HepG2 (cell line): ENCODE results near the gene HDHD3. TPM values are rescaled to one million over a fixed set of nuclear protein-coding genes. Genes with fewer than 3 reads are reported as not detected.

Experiments used
- ATAC-seq: fragments of 200-7000 bp; cut with Tn5 transposase; 3 replicates; pipeline ENCODE4 v1.9.1; 2020; ENCODE audit warnings: mild to moderate bottlenecking, moderate library complexity
- BruUV-seq: library from RNA; stranded (reverse); fragments of 400-500 nt; replicated peaks from 2 replicates; lab custom pipeline; 2021; lab: Mats Ljungman, UMichigan
- CTCF ChIA-PET: fragments of 300-600 bp; formaldehyde crosslinking; extraction: SDS; loops from one replicate; lab custom pipeline; 2021; ENCODE audit warnings: low total read pairs, inconsistent platforms, low intra/inter-chr PET ratio; lab: Yijun Ruan, JAX
- POLR2A ChIA-PET: fragments of 350-600 bp; sonication (Branson Sonifier 250); formaldehyde crosslinking; loops from one replicate; lab custom pipeline; 2020; ENCODE audit warnings: antibody characterized with exemption, inconsistent platforms; lab: Yijun Ruan, JAX
- DNase-seq: peaks from one replicate; pipeline ENCODE4 v3.0.0-alpha.2; 2015; ENCODE audit warnings: low spot score
- FAIRE-seq: peaks from 3 replicates; lab custom pipeline; 2011; peaks lifted over from hg19 to GRCh38; lab: Jason Lieb, UNC
- H2AFZ ChIP-seq: one replicate; pipeline ENCODE4 v1.6.1; 2011; ENCODE audit warnings: low read length, inconsistent platforms
- H3K27ac ChIP-seq: fragments of 300-600 bp; 3 replicates; pipeline ENCODE4 v1.8.0; 2011; ENCODE audit warnings: mixed run types, mild to moderate bottlenecking, mixed read lengths, low read length, inconsistent platforms; ENCODE audit not compliant: insufficient read depth; ENCODE audit errors: extremely low read length
- H3K27me3 ChIP-seq, 2 experiments: fragments of 200-600 bp in 1 of 2; 2 replicates in 1 of 2; 3 replicates in 1 of 2; pipeline versions ENCODE4 v1.6.0 to v1.8.0; 2011; ENCODE audit warnings: low read length in 2 of 2, mild to moderate bottlenecking in 2 of 2, moderate library complexity in 2 of 2, inconsistent platforms in 1 of 2; ENCODE audit not compliant: insufficient read depth in 2 of 2, control insufficient read depth in 1 of 2
- H3K36me3 ChIP-seq, 2 experiments: fragments of 200-600 bp in 1 of 2; replicated peaks in 1 of 2; 2 replicates in 1 of 2; 3 replicates in 1 of 2; pipeline versions ENCODE4 v1.5.1 to v1.8.0; 2011; ENCODE audit warnings: low read length in 2 of 2, inconsistent platforms in 1 of 2; ENCODE audit not compliant: insufficient read depth in 2 of 2, control insufficient read depth in 1 of 2
- H3K4me1 ChIP-seq: 2 replicates; pipeline ENCODE4 v1.5.1; 2012; ENCODE audit warnings: low read length, inconsistent platforms; ENCODE audit not compliant: insufficient read depth
- H3K4me2 ChIP-seq: 2 replicates; pipeline ENCODE4 v1.6.0; 2011; ENCODE audit warnings: low read depth, low read length, inconsistent platforms
- H3K4me3 ChIP-seq, 3 experiments: fragments of 200-600 bp in 1 of 3; sonication (generic), shearing (Covaris generic) in 1 of 3; replicated peaks in 1 of 3; 2 replicates each; pipeline ENCODE4 v1.5.1; 2011 to 2016; ENCODE audit warnings: low read length in 3 of 3, inconsistent platforms in 2 of 3, low read depth in 2 of 3, mild to moderate bottlenecking in 2 of 3, control low read depth in 1 of 3, mixed read lengths in 1 of 3; ENCODE audit not compliant: insufficient read depth in 1 of 3
- H3K79me2 ChIP-seq: one replicate; pipeline ENCODE4 v1.6.1; 2011; ENCODE audit warnings: low read length, inconsistent platforms; ENCODE audit not compliant: insufficient read depth
- H3K9ac ChIP-seq: 2 replicates; pipeline ENCODE4 v1.6.0; 2011; ENCODE audit warnings: mild to moderate bottlenecking, low read depth, low read length, inconsistent platforms; ENCODE audit not compliant: insufficient read depth
- H3K9me3 ChIP-seq: 2 replicates; pipeline ENCODE4 v1.5.1; 2012; ENCODE audit warnings: mild to moderate bottlenecking, low read length
- H4K20me1 ChIP-seq: 2 replicates; pipeline ENCODE4 v1.6.0; 2011; ENCODE audit warnings: inconsistent platforms, mild to moderate bottlenecking, low read length, moderate library complexity; ENCODE audit not compliant: insufficient read depth
- CENPT ChIP-seq: sonication (generic); formaldehyde crosslinking; IDR thresholded peaks from 2 replicates; pipeline ENCODE4 v1.8.0; 2022; ENCODE audit warnings: low read depth, mild to moderate bottlenecking, moderate library complexity, missing genetic modification reagents
- FOSL1 ChIP-seq: sonication (generic); formaldehyde crosslinking; IDR thresholded peaks from 2 replicates; pipeline ENCODE4 v1.9.0; 2021; ENCODE audit warnings: missing genetic modification reagents, borderline replicate concordance
- IKZF1 ChIP-seq: fragments of 450-650 bp; IDR thresholded peaks from 2 replicates; pipeline ENCODE4 v1.7.1; 2016
- JARID2 ChIP-seq: sonication (generic); formaldehyde crosslinking; IDR thresholded peaks from 2 replicates; pipeline ENCODE4 v1.8.1; 2023; ENCODE audit warnings: missing genetic modification reagents, inconsistent platforms; ENCODE audit not compliant: insufficient replicate concordance
- SIN3B ChIP-seq: fragments of 150-350 bp; IDR thresholded peaks from 2 replicates; pipeline ENCODE4 v1.6.1; 2014; ENCODE audit warnings: low read length
- ZNF17 ChIP-seq: sonication (generic); formaldehyde crosslinking; IDR thresholded peaks from 2 replicates; pipeline ENCODE4 v1.5.0; 2020; ENCODE audit warnings: mild to moderate bottlenecking, missing genetic modification reagents
- ZNF432 ChIP-seq: sonication (generic); formaldehyde crosslinking; IDR thresholded peaks from 2 replicates; pipeline ENCODE4 v1.5.0; 2020; ENCODE audit warnings: missing genetic modification reagents, mild to moderate bottlenecking, borderline replicate concordance
- ZNF501 ChIP-seq: sonication (generic); formaldehyde crosslinking; IDR thresholded peaks from 2 replicates; pipeline ENCODE4 v1.5.1; 2020; ENCODE audit warnings: mild to moderate bottlenecking, moderate library complexity, missing genetic modification reagents
- WGBS: methylation state at CpG from one replicate; pipeline ENCODE4 v1.1.6; 2017; ENCODE audit warnings: low lambda C conversion rate; 5-methylcytosine and 5-hydroxymethylcytosine counted together
- in situ Hi-C: cut with HindIII; loops from 2 replicates; pipeline ENCODE4 v1.10.0; 2017; ENCODE audit warnings: low pct_unique_long_range_greater_than_20kb; ENCODE audit not compliant: extremely low pct_ligation_motif_present
- intact Hi-C: fragments of 100-400 bp; cut with micrococcal nuclease; formaldehyde crosslinking; loops from one replicate; pipeline ENCODE4 v1.10.0; 2022; ENCODE audit not compliant: unreplicated experiment
- polyA plus RNA-seq, 8 experiments: library from polyadenylated mRNA; depleted of rRNA in 3 of 8; stranded (reverse) in 7 of 8; unstranded in 1 of 8; fragments of >200 nt; fragmentation: Illumina TruSeq in 4 of 8; extraction: Trizol in 4 of 8; gene quantifications; 2 replicates each; pipeline versions ENCODE4 v1.2.1 to v1.2.3, GENCODE V29; 2011 to 2016; ENCODE audit warnings: low read depth in 4 of 8, missing spikeins in 1 of 8, mixed read lengths in 1 of 8; ENCODE audit not compliant: insufficient read depth in 1 of 8
- total RNA-seq, 5 experiments: library from RNA; depleted of rRNA; stranded (reverse); fragments of >200 nt; fragmentation: Illumina TruSeq; extraction: Trizol; gene quantifications; 2 replicates each; pipeline ENCODE4 v1.2.3, GENCODE V29; 2016; ENCODE audit warnings: low read depth in 1 of 5
- TF ChIP-seq, protein P1 (sequence below), 2 experiments: fragments of 450-650 bp in 1 of 2; sonication (generic) in 1 of 2; formaldehyde crosslinking in 1 of 2; IDR thresholded peaks; 2 replicates each; pipeline versions ENCODE4 v1.6.1 to v1.8.0; 2016 to 2022; ENCODE audit warnings: antibody characterized with exemption in 1 of 2, mild to moderate bottlenecking in 1 of 2, missing genetic modification reagents in 1 of 2
- TF ChIP-seq, protein P2 (sequence below): sonication (generic); formaldehyde crosslinking; conservative IDR thresholded peaks from 2 replicates; pipeline ENCODE4 v1.4.0; 2020; ENCODE audit warnings: missing genetic modification reagents
- TF ChIP-seq, protein P3 (sequence below): sonication (generic); formaldehyde crosslinking; IDR thresholded peaks from 2 replicates; pipeline ENCODE4 v1.4.0; 2020; ENCODE audit warnings: missing genetic modification reagents

The HDHD3 gene
- total and polyA plus RNA-seq, 2 of the 13 experiments (the other 11 are each of a cell fraction or from before 2014, with no cell fraction given), result 23.1 to 38.5 TPM

- TF ChIP-seq, protein P1, sequence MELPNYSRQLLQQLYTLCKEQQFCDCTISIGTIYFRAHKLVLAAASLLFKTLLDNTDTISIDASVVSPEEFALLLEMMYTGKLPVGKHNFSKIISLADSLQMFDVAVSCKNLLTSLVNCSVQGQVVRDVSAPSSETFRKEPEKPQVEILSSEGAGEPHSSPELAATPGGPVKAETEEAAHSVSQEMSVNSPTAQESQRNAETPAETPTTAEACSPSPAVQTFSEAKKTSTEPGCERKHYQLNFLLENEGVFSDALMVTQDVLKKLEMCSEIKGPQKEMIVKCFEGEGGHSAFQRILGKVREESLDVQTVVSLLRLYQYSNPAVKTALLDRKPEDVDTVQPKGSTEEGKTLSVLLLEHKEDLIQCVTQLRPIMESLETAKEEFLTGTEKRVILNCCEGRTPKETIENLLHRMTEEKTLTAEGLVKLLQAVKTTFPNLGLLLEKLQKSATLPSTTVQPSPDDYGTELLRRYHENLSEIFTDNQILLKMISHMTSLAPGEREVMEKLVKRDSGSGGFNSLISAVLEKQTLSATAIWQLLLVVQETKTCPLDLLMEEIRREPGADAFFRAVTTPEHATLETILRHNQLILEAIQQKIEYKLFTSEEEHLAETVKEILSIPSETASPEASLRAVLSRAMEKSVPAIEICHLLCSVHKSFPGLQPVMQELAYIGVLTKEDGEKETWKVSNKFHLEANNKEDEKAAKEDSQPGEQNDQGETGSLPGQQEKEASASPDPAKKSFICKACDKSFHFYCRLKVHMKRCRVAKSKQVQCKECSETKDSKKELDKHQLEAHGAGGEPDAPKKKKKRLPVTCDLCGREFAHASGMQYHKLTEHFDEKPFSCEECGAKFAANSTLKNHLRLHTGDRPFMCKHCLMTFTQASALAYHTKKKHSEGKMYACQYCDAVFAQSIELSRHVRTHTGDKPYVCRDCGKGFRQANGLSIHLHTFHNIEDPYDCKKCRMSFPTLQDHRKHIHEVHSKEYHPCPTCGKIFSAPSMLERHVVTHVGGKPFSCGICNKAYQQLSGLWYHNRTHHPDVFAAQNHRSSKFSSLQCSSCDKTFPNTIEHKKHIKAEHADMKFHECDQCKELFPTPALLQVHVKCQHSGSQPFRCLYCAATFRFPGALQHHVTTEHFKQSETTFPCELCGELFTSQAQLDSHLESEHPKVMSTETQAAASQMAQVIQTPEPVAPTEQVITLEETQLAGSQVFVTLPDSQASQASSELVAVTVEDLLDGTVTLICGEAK (IDR thresholded peaks at IDR 0.05), result no peak
- TF ChIP-seq, protein P1 (CRISPR knock-in tag; IDR thresholded peaks at IDR 0.05), result 0 out of 2 replicates have a peak, but pooled peaks have one; percentile 17
- no peak for TF ChIP-seq ZNF432 (CRISPR knock-in tag)
These were observed 3.5 kb downstream of the HDHD3 start (continued) for GRCh38 chr9:113373256-113373655.

GRCh38 chr9:113372059-113372458 is 4.7 kb downstream of the HDHD3 start:
- ChIA-PET POLR2A (interaction anchor here (1.4 kb wide), 1 partner anchor 11 kb away, joined by 3 read pairs; no protein-coding TSS in a partner anchor), CTCF (no interaction called here)
- no peak overlapping the region for H3K9ac ChIP-seq
- no peak overlapping the region for H2AFZ ChIP-seq
- peaks cover 16% of the 10 kb centered on the region for H4K20me1 ChIP-seq
- in situ Hi-C loops (no loop called here), intact Hi-C loops (no loop called here)
- 97% methylated on average over 5 of the region's 5 CpGs for WGBS
- peaks cover 4 to 10% of the 10 kb centered on the region in 2 experiments; a peak in 3 of 5 replicates for H3K36me3 ChIP-seq
- no TSS peak for BruUV-seq
- no peak for ATAC-seq
- H3K79me2 ChIP-seq, result peaks cover 15% of the 10 kb centered on the region
- peaks cover 74% of the 10 kb centered on the region for H3K4me1 ChIP-seq
- H3K9me3 ChIP-seq, result no peaks in the 10 kb centered on the region
- no peak for DNase-seq
- H3K27ac ChIP-seq, result no peak overlapping the region
- FAIRE-seq, result no peak
- no peaks in the 10 kb centered on the region for H3K27me3 ChIP-seq
- no peak overlapping the region for H3K4me3 ChIP-seq
- no peak overlapping the region for H3K4me2 ChIP-seq
- TF ChIP-seq IKZF1, result no peak
- no peak for TF ChIP-seq CENPT
- TF ChIP-seq, protein P2, sequence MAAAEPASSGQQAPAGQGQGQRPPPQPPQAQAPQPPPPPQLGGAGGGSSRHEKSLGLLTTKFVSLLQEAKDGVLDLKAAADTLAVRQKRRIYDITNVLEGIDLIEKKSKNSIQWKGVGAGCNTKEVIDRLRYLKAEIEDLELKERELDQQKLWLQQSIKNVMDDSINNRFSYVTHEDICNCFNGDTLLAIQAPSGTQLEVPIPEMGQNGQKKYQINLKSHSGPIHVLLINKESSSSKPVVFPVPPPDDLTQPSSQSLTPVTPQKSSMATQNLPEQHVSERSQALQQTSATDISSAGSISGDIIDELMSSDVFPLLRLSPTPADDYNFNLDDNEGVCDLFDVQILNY, result no peak
- no peak for TF ChIP-seq ZNF17 (CRISPR knock-in tag)
- TF ChIP-seq SIN3B, result no peak
- no peak for TF ChIP-seq JARID2 (CRISPR knock-in tag)
- TF ChIP-seq, protein P3, sequence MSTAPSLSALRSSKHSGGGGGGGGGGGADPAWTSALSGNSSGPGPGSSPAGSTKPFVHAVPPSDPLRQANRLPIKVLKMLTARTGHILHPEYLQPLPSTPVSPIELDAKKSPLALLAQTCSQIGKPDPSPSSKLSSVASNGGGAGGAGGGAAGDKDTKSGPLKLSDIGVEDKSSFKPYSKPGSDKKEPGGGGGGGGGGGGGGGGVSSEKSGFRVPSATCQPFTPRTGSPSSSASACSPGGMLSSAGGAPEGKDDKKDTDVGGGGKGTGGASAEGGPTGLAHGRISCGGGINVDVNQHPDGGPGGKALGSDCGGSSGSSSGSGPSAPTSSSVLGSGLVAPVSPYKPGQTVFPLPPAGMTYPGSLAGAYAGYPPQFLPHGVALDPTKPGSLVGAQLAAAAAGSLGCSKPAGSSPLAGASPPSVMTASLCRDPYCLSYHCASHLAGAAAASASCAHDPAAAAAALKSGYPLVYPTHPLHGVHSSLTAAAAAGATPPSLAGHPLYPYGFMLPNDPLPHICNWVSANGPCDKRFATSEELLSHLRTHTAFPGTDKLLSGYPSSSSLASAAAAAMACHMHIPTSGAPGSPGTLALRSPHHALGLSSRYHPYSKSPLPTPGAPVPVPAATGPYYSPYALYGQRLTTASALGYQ, result no peak
- TF ChIP-seq FOSL1 (CRISPR knock-in tag), result no peak
- peak; percentile 39; the same call in 1 of the 2 replicates for TF ChIP-seq ZNF501 (CRISPR knock-in tag)
